Small intestine (tissue), 7 donors: Measurements from ENCODE around the gene TSHZ2. TPM values are rescaled to one million over a fixed set of nuclear protein-coding genes. Genes with fewer than 3 reads are reported as not detected.
A peak's percentile ranks its signal among the peaks of the same experiment; 100 is the strongest.
"Not testable (repeated sequence)": the region's sequence is repeated elsewhere in the genome, so short reads cannot be mapped to it uniquely, and the experiment has no call there.

Experiments
- DNase-seq, 2 donors: peaks; one replicate each; pipeline versions ENCODE4 v3.0.0 to v3.0.0-alpha.2; 2013
- FAIRE-seq: peaks from 2 replicates; lab custom pipeline; 2012; peaks lifted over from hg19 to GRCh38; lab: Jason Lieb, UNC
- H3K27ac ChIP-seq, 3 donors: one replicate each; pipeline ENCODE4 v1.5.1; 2013; ENCODE audit warnings: low read length in 2 of 3, mild to moderate bottlenecking in 2 of 3, control low read depth in 1 of 3, inconsistent platforms in 1 of 3, low read depth in 1 of 3, moderate library complexity in 1 of 3
- H3K27me3 ChIP-seq, 3 donors: one replicate each; pipeline ENCODE4 v1.6.1; 2013; ENCODE audit warnings: low read length in 3 of 3, inconsistent platforms in 1 of 3; ENCODE audit not compliant: control insufficient read depth in 3 of 3, insufficient read depth in 3 of 3
- H3K36me3 ChIP-seq, 3 donors: one replicate each; pipeline ENCODE4 v1.6.1; 2013; ENCODE audit warnings: low read length in 3 of 3, inconsistent platforms in 1 of 3, low read depth in 1 of 3, mild to moderate bottlenecking in 1 of 3, moderate library complexity in 1 of 3; ENCODE audit not compliant: control insufficient read depth in 3 of 3, insufficient read depth in 2 of 3
- H3K4me1 ChIP-seq, 3 donors: one replicate each; pipeline ENCODE4 v1.6.1; 2013; ENCODE audit warnings: low read length in 2 of 3, inconsistent platforms in 1 of 3, low read depth in 1 of 3, mild to moderate bottlenecking in 1 of 3, moderate library complexity in 1 of 3; ENCODE audit not compliant: control insufficient read depth in 3 of 3, insufficient read depth in 2 of 3
- H3K4me3 ChIP-seq, 3 donors: one replicate each; pipeline ENCODE4 v1.5.1; 2013; ENCODE audit warnings: low read length in 3 of 3, control low read depth in 1 of 3, inconsistent platforms in 1 of 3, low read depth in 1 of 3, mild to moderate bottlenecking in 1 of 3, moderate library complexity in 1 of 3
- H3K9me3 ChIP-seq, 2 donors: one replicate each; pipeline ENCODE4 v1.6.1; 2013; ENCODE audit warnings: low read depth in 1 of 2, low read length in 1 of 2; ENCODE audit not compliant: control insufficient read depth in 2 of 2, insufficient read depth in 1 of 2
- WGBS, 3 donors: extraction: QIAGEN DNeasy Blood & Tissue Kit; methylation state at CpG; one replicate each; pipeline ENCODE4 v1.1.7; 2013; 5-methylcytosine and 5-hydroxymethylcytosine counted together
- polyA plus RNA-seq, 4 donors: library from polyadenylated mRNA; stranded (reverse) in 3 of 4; unstranded in 1 of 4; fragments of 200-250 nt in 3 of 4; fragments of 120-200 nt in 1 of 4; gene quantifications; one replicate each; pipeline versions ENCODE4 v1.2.1 to v1.2.3, GENCODE V29; 2013
- donor health status: healthy with polysubstance abuse.
- donor health status: control.
- donor health status: control.
- donor health status: Bipolar disorder and iron deficiency.
- donor health status: healthy.

Gene TSHZ2
- polyA plus RNA-seq, 4 donors: 0.67 to 4.4 (median 2.1) TPM

DNA sequence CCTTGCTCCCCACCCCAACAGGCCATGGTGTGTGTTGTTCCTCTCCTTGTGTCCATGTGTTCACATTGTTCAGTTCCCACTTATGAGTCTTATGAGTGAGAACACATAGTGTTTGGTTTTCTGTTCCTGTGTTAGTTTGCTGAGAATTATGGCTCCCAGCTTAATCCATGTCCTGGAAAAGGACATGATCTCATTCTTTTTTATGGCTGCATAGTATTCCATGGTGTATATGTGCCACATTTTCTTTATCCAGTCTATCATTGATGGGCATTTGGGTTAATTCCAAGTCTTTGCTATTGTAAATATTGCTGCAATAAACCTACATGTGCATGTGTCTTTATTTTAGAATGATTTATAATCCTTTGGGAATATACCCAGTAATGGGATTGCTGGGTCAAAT is 5.6 kb upstream of the TSHZ2 start:
- not testable (repeated sequence) for DNase-seq, H3K4me3 ChIP-seq, H3K27me3 ChIP-seq, H3K36me3 ChIP-seq, H3K9me3 ChIP-seq, FAIRE-seq, H3K27ac ChIP-seq, H3K4me1 ChIP-seq

- no peak for FAIRE-seq
Measured at GRCh38 chr20:52971498-52972189, 514 bp upstream of the TSHZ2 start.

DNA sequence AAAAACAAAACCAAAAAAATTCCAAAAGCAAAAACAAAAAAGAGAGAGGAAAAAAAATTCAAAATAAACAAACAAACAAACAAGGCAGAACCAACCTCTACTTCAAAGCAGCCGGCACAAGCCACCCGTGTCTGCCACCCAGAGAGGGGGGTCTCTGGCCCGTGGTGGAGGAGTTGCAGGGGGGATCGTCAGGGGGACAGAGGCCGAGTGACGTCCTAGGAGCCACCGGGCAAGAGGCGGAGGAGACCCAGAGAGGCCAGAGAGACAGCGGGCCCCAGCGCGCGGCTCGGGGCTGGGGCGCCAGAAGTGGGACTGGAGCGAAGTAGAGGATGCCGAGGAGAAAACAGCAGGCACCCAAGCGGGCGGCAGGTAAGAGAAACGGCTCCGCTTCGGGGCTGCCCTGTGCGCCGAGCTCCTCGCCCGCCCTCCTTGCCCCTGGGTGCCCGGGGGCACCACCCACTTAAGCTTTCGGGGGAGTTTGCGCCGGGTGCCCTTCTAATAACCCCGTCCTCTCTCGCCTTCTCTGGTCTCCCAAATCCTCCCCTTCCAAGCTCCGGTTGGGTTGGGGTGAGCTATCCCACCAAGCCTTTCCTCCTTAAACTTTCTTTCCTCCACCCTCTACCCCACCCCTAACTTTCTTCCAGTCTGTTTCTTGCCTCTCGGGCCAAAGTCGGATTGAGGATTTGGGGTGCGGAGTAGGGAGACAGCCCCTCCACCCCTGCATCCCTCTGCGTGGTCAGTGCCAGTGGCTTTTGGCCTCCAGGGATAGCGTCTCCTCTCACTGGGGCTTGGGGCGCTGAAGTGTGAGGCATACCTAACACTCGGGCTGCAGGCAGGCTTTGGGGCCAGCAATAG is 1.0 kb downstream of the TSHZ2 start:
- Histone ChIP-seq H3K36me3 (no peaks in the 10 kb centered on the region), H3K4me1 (peaks cover 0 to 3% (median 0%) of the 10 kb centered on the region in 3 donors), H3K27me3 (peaks cover 0 to 24% (median 0%) of the 10 kb centered on the region in 3 donors), H3K27ac (peak overlapping the region in 2 of 3 donors; percentile 57 to 60), H3K4me3 (peak overlapping the region in 2 of 3 donors; percentile 43 to 55), H3K9me3 (no peaks in the 10 kb centered on the region)
- WGBS, 3 donors: 3 to 4% (median 4%) methylated on average over 32 to 39 of the region's 39 CpGs
- no peak for FAIRE-seq
- peak in 1 of 2 donors; percentile 20 for DNase-seq

More at GRCh38 chr20:52971498-52972189, 514 bp upstream of the TSHZ2 start:
- peaks cover 0 to 24% (median 0%) of the 10 kb centered on the region in 3 donors for H3K27me3 ChIP-seq
- H3K36me3 ChIP-seq: no peaks in the 10 kb centered on the region
- WGBS, 3 donors: 6 to 13% (median 6%) methylated on average over 15 to 16 of the region's 16 CpGs
- DNase-seq: no peak
- peaks cover 0 to 3% (median 0%) of the 10 kb centered on the region in 3 donors for H3K4me1 ChIP-seq
- no peaks in the 10 kb centered on the region for H3K9me3 ChIP-seq
- H3K4me3 ChIP-seq: peak overlapping the region in 1 of 3 donors; percentile 46
- H3K27ac ChIP-seq: no peak overlapping the region

- Histone ChIP-seq H3K27ac (peak overlapping the region in 2 of 3 donors; percentile 60 to 63), H3K36me3 (no peaks in the 10 kb centered on the region), H3K4me3 (peak overlapping the region in 1 of 3 donors; percentile 55), H3K27me3 (peaks cover 0 to 24% (median 0%) of the 10 kb centered on the region in 3 donors), H3K4me1 (peaks cover 0 to 3% (median 0%) of the 10 kb centered on the region in 3 donors), H3K9me3 (no peaks in the 10 kb centered on the region)
- no peak for FAIRE-seq
- DNase-seq: peak in 1 of 2 donors; percentile 53
- 6 to 23% (median 14%) methylated on average over 5 of the region's 5 CpGs for WGBS, 3 donors
Measured at GRCh38 chr20:52974179-52974594, 2.0 kb downstream of the TSHZ2 start.

DNA sequence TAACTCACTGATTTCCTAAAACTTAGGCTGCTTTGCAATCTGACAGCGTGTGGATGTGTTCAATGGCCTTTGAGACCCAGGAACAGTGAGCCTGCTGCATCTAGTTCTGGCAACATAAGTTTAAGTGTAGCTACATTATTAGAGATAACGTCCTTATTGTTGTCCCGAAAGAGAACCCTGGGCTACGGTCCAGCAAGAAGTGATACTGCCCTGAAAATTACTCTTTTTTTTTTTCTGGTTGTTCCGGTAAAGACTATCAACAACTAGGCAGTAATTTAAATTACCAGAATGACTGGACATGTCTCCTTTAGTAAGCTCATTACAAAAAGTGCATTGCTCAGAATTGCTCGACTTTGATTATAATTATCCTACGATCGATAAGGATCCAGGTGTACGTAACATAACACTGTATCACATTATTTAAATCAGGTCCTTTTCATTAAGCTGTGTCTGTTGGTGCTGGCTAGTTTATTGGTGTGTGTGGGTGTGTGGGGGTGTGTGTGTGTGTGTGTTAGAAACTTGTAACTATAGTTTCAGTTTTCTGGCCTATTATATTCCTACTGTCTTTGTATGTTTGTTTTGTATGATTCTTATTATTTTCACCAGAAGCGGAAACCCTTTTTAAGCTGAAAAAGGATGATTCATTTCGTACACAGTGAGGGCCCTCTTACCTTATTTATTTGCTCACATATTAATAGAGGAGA is 3.0 kb downstream of the TSHZ2 start:
- Histone ChIP-seq H3K4me1 (peaks cover 0 to 3% (median 0%) of the 10 kb centered on the region in 3 donors), H3K4me3 (peak overlapping the region in 1 of 3 donors; percentile 55), H3K27me3 (peaks cover 0 to 24% (median 0%) of the 10 kb centered on the region in 3 donors), H3K9me3 (no peaks in the 10 kb centered on the region), H3K27ac (peak overlapping the region in 2 of 3 donors; percentile 38 to 68), H3K36me3 (no peaks in the 10 kb centered on the region)
- peak in 1 of 2 donors; percentile 75 for DNase-seq
- peak; percentile 30 for FAIRE-seq
- 16 to 28% (median 28%) methylated on average over 11 of the region's 11 CpGs for WGBS, 3 donors

DNA sequence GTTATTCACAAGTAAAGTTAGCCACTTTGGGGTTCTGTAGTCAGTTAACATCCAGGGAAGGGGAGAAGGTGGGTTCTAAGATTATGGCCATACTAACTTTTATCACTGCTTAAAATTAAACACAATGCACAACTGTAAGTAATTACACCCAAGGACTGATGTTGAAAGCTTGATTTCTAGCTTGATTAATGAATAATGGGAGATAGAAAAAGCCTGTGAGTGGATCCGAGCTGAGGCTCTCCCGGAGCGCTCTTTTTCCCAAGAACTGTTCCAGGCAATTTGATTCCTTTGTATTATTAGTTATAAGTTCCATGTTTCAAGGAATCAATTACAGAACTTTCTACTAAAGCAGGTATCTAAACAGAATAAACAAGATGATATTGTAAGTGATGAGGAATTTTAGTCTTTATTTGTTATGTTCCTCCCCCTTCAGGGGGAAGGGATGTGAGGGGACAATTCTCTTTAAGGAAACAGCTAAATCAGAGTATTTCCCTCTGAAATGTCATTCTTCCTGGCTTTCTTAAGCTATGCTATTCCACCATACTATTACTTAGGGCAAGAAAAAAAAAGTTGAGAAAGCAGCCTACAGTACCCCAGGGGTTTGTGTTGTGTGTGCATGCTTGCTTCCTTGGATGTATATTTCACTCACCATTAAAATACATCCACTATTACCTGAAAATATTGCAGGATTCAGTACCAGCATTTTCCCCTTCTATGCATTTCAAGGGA is 3.8 kb downstream of the TSHZ2 start:
- DNase-seq: no peak
- Histone ChIP-seq H3K4me3 (peak overlapping the region in 1 of 3 donors; percentile 55), H3K4me1 (peaks cover 0 to 3% (median 0%) of the 10 kb centered on the region in 3 donors), H3K27ac (peak overlapping the region in 1 of 3 donors; percentile 38), H3K36me3 (no peaks in the 10 kb centered on the region), H3K27me3 (peaks cover 0 to 24% (median 0%) of the 10 kb centered on the region in 3 donors), H3K9me3 (no peaks in the 10 kb centered on the region)
- 56 to 80% (median 65%) methylated on average over 3 of the region's 3 CpGs for WGBS, 3 donors
- FAIRE-seq: no peak

- DNase-seq (no peak), FAIRE-seq (no peak)
- WGBS, 3 donors: 42 to 46% (median 45%) methylated on average over 2 of the region's 2 CpGs
- Histone ChIP-seq H3K4me3 (no peak overlapping the region), H3K36me3 (no peaks in the 10 kb centered on the region), H3K27me3 (peaks cover 0 to 4% (median 0%) of the 10 kb centered on the region in 3 donors), H3K27ac (no peak overlapping the region), H3K9me3 (no peaks in the 10 kb centered on the region), H3K4me1 (peaks cover 0 to 3% (median 3%) of the 10 kb centered on the region in 3 donors)
Measured at GRCh38 chr20:52978851-52979250, 6.7 kb downstream of the TSHZ2 start.
